Tibial nerve (tissue), 4 donors: ENCODE data around the gene COQ6. TPM values are rescaled to one million over a fixed set of nuclear protein-coding genes. Genes with fewer than 3 reads are reported as not detected.

ENCODE experiments used
- DNase-seq, 2 donors: peaks; one replicate each; pipeline ENCODE4 v3.0.0-alpha.2; 2019; ENCODE audit warnings: low spot score in 2 of 2
- H3K27ac ChIP-seq, 4 donors: fragments of 200-600 bp; sonication (generic) in 3 of 4; one replicate each; pipeline ENCODE4 v1.5.1; 2017 to 2019; ENCODE audit warnings: mild to moderate bottlenecking in 1 of 4
- H3K27me3 ChIP-seq, 2 donors: fragments of 200-600 bp; sonication (generic) in 1 of 2; one replicate each; pipeline versions ENCODE4 v1.5.1 to v1.6.0; 2017 to 2019
- H3K36me3 ChIP-seq, 3 donors: fragments of 200-600 bp; sonication (generic); one replicate each; pipeline ENCODE4 v1.5.1; 2018 to 2019
- H3K4me1 ChIP-seq, 4 donors: fragments of 200-600 bp; sonication (generic) in 3 of 4; one replicate each; pipeline ENCODE4 v1.5.1; 2017 to 2019
- H3K4me3 ChIP-seq, 4 donors: fragments of 200-600 bp; sonication (generic) in 3 of 4; one replicate each; pipeline ENCODE4 v1.5.1; 2017 to 2019; ENCODE audit warnings: mild to moderate bottlenecking in 1 of 4, moderate library complexity in 1 of 4
- H3K9me3 ChIP-seq, 4 donors: fragments of 200-600 bp; sonication (generic) in 3 of 4; one replicate each; pipeline ENCODE4 v1.5.1; 2017 to 2019
- CTCF ChIP-seq, 5 experiments: fragments of 200-600 bp in 3 of 5; fragments of 450-650 bp in 2 of 5; sonication (generic) in 3 of 5; IDR thresholded peaks; one replicate each; pipeline ENCODE4 v1.5.1; 2016 to 2019; ENCODE audit warnings: antibody characterized with exemption in 5 of 5, mild to moderate bottlenecking in 3 of 5, moderate library complexity in 2 of 5
- EP300 ChIP-seq, 2 donors: sonication (generic); formaldehyde crosslinking; IDR thresholded peaks; one replicate each; pipeline ENCODE4 v1.6.1; 2017; ENCODE audit warnings: antibody characterized with exemption in 2 of 2, mild to moderate bottlenecking in 1 of 2
- POLR2A ChIP-seq, 2 donors: fragments of 450-650 bp; IDR thresholded peaks; one replicate each; pipeline ENCODE4 v1.6.1; 2017; ENCODE audit warnings: antibody characterized with exemption in 2 of 2, mild to moderate bottlenecking in 2 of 2, moderate library complexity in 2 of 2
- WGBS, 2 donors: methylation state at CpG; one replicate each; pipeline ENCODE4 v1.1.5; 2018; 5-methylcytosine and 5-hydroxymethylcytosine counted together
- total RNA-seq, 4 donors: library from RNA; depleted of rRNA; stranded (reverse); fragments of >200 nt; gene quantifications; one replicate each; pipeline ENCODE4 v1.1.0, GENCODE V29; 2016

The COQ6 gene
- total RNA-seq, 4 donors from 2014 or later: 20.3 to 42.3 (median 27.8) TPM

GRCh38 chr14:73958591-73958990 is 8.5 kb downstream of the COQ6 start:
- H3K36me3 ChIP-seq: peaks cover 5 to 98% (median 35%) of the 10 kb centered on the region in 3 donors
- TF ChIP-seq POLR2A (IDR thresholded peaks at IDR 0.05): no peak
- TF ChIP-seq CTCF (IDR thresholded peaks at IDR 0.05): no peak
- no peak for TF ChIP-seq EP300 (IDR thresholded peaks at IDR 0.05)
- no peak overlapping the region for H3K4me3 ChIP-seq
- DNase-seq: no peak
- no peaks in the 10 kb centered on the region for H3K9me3 ChIP-seq
- H3K4me1 ChIP-seq: no peaks in the 10 kb centered on the region
- H3K27ac ChIP-seq: no peak overlapping the region
- H3K27me3 ChIP-seq: no peaks in the 10 kb centered on the region

GRCh38 chr14:73961192-73961591 is 11.1 kb downstream of the COQ6 start:
- TF ChIP-seq EP300 (IDR thresholded peaks at IDR 0.05): no peak
- no peak for TF ChIP-seq CTCF (IDR thresholded peaks at IDR 0.05)
- TF ChIP-seq POLR2A (IDR thresholded peaks at IDR 0.05): no peak
- H3K9me3 ChIP-seq: no peaks in the 10 kb centered on the region

GRCh38 chr14:73965216-73965615 is 15.1 kb downstream of the COQ6 start:
- no peak overlapping the region for H3K4me3 ChIP-seq
- no peaks in the 10 kb centered on the region for H3K27me3 ChIP-seq
- 74 to 87% methylated on average over 4 of the region's 4 CpGs for WGBS, 2 donors
- TF ChIP-seq EP300 (IDR thresholded peaks at IDR 0.05): no peak
- no peak for TF ChIP-seq CTCF (IDR thresholded peaks at IDR 0.05)
- TF ChIP-seq POLR2A (IDR thresholded peaks at IDR 0.05): no peak
- no peaks in the 10 kb centered on the region for H3K4me1 ChIP-seq
- DNase-seq: no peak
- H3K27ac ChIP-seq: no peak overlapping the region
- no peaks in the 10 kb centered on the region for H3K9me3 ChIP-seq
- peaks cover 3 to 91% (median 26%) of the 10 kb centered on the region in 3 donors for H3K36me3 ChIP-seq

More at GRCh38 chr14:73961192-73961591, 11.1 kb downstream of the COQ6 start:
- no peak for DNase-seq
- Histone ChIP-seq H3K27ac (no peak overlapping the region), H3K27me3 (no peaks in the 10 kb centered on the region), H3K4me3 (no peak overlapping the region), H3K36me3 (peaks cover 5 to 94% (median 35%) of the 10 kb centered on the region in 3 donors), H3K4me1 (no peaks in the 10 kb centered on the region)
- WGBS, 2 donors: 93 to 97% methylated on average over 12 of the region's 12 CpGs

GRCh38 chr14:73968885-73969284 is 18.8 kb downstream of the COQ6 start:
- no peak overlapping the region for H3K27ac ChIP-seq
- no peaks in the 10 kb centered on the region for H3K9me3 ChIP-seq
- no peak overlapping the region for H3K4me3 ChIP-seq
- peaks cover 3 to 92% (median 5%) of the 10 kb centered on the region in 3 donors for H3K36me3 ChIP-seq
- no peak for DNase-seq
- no peaks in the 10 kb centered on the region for H3K27me3 ChIP-seq
- no peaks in the 10 kb centered on the region for H3K4me1 ChIP-seq
- TF ChIP-seq CTCF (IDR thresholded peaks at IDR 0.05) (no peak), EP300 (IDR thresholded peaks at IDR 0.05) (no peak), POLR2A (IDR thresholded peaks at IDR 0.05) (no peak)
- 78 to 79% methylated on average over 2 of the region's 2 CpGs for WGBS, 2 donors

GRCh38 chr14:73973497-73973896 is 23.4 kb downstream of the COQ6 start:
- Histone ChIP-seq H3K27ac (no peak overlapping the region), H3K36me3 (peaks cover 3 to 92% (median 5%) of the 10 kb centered on the region in 3 donors), H3K4me3 (no peak overlapping the region), H3K9me3 (no peaks in the 10 kb centered on the region), H3K4me1 (no peaks in the 10 kb centered on the region), H3K27me3 (no peaks in the 10 kb centered on the region)
- 62 to 65% methylated on average over 2 of the region's 2 CpGs for WGBS, 2 donors
- no peak for DNase-seq
- TF ChIP-seq CTCF (IDR thresholded peaks at IDR 0.05): no peak
- no peak for TF ChIP-seq POLR2A (IDR thresholded peaks at IDR 0.05)
- no peak for TF ChIP-seq EP300 (IDR thresholded peaks at IDR 0.05)
